Measurements from ENCODE around the gene SPEM3. TPM values are rescaled to one million over a fixed set of nuclear protein-coding genes. Genes with fewer than 3 reads are reported as not detected.

SPEM3 gene
- total and polyA plus RNA-seq, 2 donors (not counting 3 experiments of a cell fraction or from before 2014, with no cell fraction given) = not detected

DNA sequence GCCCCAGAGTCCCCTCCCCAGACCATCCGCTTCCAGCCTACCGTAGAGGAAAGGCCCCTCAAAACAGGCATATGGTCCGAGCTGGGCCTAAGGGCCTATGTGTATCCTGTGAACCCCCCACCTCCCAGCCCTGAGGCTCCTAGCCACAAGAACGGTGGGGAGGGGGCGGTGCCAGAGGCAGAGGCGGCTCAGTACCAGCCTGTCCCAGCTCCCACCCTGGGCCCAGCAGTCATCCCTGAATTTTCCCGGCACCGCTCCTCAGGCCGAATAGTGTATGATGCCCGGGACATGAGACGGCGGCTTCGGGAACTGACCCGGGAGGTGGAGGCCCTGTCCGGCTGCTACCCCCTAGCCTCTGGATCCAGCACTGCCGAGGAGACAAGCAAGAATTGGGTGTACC lies 7.5 kb upstream of the SPEM3 start:
- Histone ChIP-seq H4K20me1 (replicated peaks; ENCODE audit: control insufficient read depth, extremely low read depth, insufficient read depth, low read length) (no peaks in the 10 kb centered on the region), H3K9ac (replicated peaks; ENCODE audit: extremely low read depth, insufficient read depth, low read length) (no peak overlapping the region), H2AFZ (ENCODE audit: low read depth, low read length) (no peak overlapping the region), H3K9me1 (replicated peaks; ENCODE audit: control insufficient read depth, extremely low read depth, insufficient read depth, low read length) (no peaks in the 10 kb centered on the region), H3K36me3 (ENCODE audit: control insufficient read depth in 2 of 2, extremely low read depth in 1 of 2, insufficient read depth in 2 of 2, low read length in 2 of 2) (no peaks in the 10 kb centered on the region), H3K27me3 (ENCODE audit: control insufficient read depth in 2 of 2, insufficient read depth in 2 of 2, low read length in 2 of 2) (no peaks in the 10 kb centered on the region), H3K4me3 (replicated peaks in 1 of 3; ENCODE audit: insufficient read depth in 1 of 3, low read depth in 1 of 3, low read length in 3 of 3) (no peak overlapping the region), H3K27ac (ENCODE audit: insufficient read depth, low read depth, low read length) (no peak overlapping the region), H3K4me1 (ENCODE audit: control insufficient read depth, extremely low read depth, insufficient read depth, low read length) (no peaks in the 10 kb centered on the region), H3K4me2 (ENCODE audit: insufficient read depth, low read length) (no peak overlapping the region), H3K9me3 (replicated peaks; ENCODE audit: control insufficient read depth, insufficient read depth, low read length) (no peaks in the 10 kb centered on the region), H3K79me2 (ENCODE audit: control insufficient read depth, insufficient read depth, low read length) (no peaks in the 10 kb centered on the region)
- intact Hi-C loops (cut with micrococcal nuclease) = no loop called here
- FAIRE-seq = no peak
- BruUV-seq (replicated peaks) = no TSS peak
- TF ChIP-seq FOS (IDR thresholded peaks at IDR 0.05; ENCODE audit: borderline replicate concordance, insufficient read depth, low read length) = no peak
- no peak for TF ChIP-seq MYC (IDR thresholded peaks at IDR 0.05; ENCODE audit: low read depth, low read length)
- TF ChIP-seq, protein P1, sequence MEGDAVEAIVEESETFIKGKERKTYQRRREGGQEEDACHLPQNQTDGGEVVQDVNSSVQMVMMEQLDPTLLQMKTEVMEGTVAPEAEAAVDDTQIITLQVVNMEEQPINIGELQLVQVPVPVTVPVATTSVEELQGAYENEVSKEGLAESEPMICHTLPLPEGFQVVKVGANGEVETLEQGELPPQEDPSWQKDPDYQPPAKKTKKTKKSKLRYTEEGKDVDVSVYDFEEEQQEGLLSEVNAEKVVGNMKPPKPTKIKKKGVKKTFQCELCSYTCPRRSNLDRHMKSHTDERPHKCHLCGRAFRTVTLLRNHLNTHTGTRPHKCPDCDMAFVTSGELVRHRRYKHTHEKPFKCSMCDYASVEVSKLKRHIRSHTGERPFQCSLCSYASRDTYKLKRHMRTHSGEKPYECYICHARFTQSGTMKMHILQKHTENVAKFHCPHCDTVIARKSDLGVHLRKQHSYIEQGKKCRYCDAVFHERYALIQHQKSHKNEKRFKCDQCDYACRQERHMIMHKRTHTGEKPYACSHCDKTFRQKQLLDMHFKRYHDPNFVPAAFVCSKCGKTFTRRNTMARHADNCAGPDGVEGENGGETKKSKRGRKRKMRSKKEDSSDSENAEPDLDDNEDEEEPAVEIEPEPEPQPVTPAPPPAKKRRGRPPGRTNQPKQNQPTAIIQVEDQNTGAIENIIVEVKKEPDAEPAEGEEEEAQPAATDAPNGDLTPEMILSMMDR (IDR thresholded peaks at IDR 0.05; ENCODE audit: extremely low read depth in 1 of 2, insufficient read depth in 1 of 2, low read depth in 1 of 2, low read length in 2 of 2) = no peak
- TF ChIP-seq GATA2 (IDR thresholded peaks at IDR 0.05; ENCODE audit: insufficient read depth, insufficient read length, low read depth, low read length) = no peak
- no peak for TF ChIP-seq EZH2 (IDR thresholded peaks at IDR 0.05; ENCODE audit: borderline replicate concordance, low read depth, low read length, severe bottlenecking)
- TF ChIP-seq JUN (IDR thresholded peaks at IDR 0.05; ENCODE audit: borderline replicate concordance, insufficient read depth, insufficient read length, low read depth) = no peak
- no peak for TF ChIP-seq POLR2A (IDR thresholded peaks at IDR 0.05; ENCODE audit: low read depth, low read length)
- no peak for TF ChIP-seq POLR2AphosphoS5 (IDR thresholded peaks at IDR 0.05; ENCODE audit: insufficient read depth, low read depth, low read length)
- TF ChIP-seq, protein P2, sequence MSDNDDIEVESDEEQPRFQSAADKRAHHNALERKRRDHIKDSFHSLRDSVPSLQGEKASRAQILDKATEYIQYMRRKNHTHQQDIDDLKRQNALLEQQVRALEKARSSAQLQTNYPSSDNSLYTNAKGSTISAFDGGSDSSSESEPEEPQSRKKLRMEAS (IDR thresholded peaks at IDR 0.05; ENCODE audit: insufficient read depth, insufficient read length) = no peak
- ChIA-PET POLR2A (no interaction called here), CTCF (no interaction called here)
- DNase-seq (ENCODE audit: low read depth, low spot score) = no peak
- dilution Hi-C loops (cut with MboI; ENCODE audit: extremely low pct_ligation_motif_present, low sequenced_read_pairs) = no loop called here

Data from endothelial cell of umbilical vein (primary cell).